HEK293 (cell line): ENCODE measurements around the gene CD93.

Experiments
- CTCF ChIP-seq: fragments of 450-650 bp; formaldehyde crosslinking; IDR thresholded peaks from 2 replicates; pipeline ENCODE4 v1.5.1; 2016; ENCODE audit warnings: missing biosample characterization, missing genetic modification characterization
- OVOL3 ChIP-seq: fragments of 450-650 bp; formaldehyde crosslinking; IDR thresholded peaks from 2 replicates; pipeline ENCODE4 v1.5.1; 2016; ENCODE audit warnings: missing biosample characterization, missing genetic modification characterization
- SP2 ChIP-seq: fragments of 450-650 bp; formaldehyde crosslinking; IDR thresholded peaks from 2 replicates; pipeline ENCODE4 v1.5.1; 2016; ENCODE audit warnings: missing biosample characterization, missing genetic modification characterization
- ZNF19 ChIP-seq: fragments of 450-650 bp; formaldehyde crosslinking; IDR thresholded peaks from 2 replicates; pipeline ENCODE4; 2016; ENCODE audit warnings: missing biosample characterization, missing genetic modification characterization, low read depth
- ZNF302 ChIP-seq: fragments of 450-650 bp; formaldehyde crosslinking; IDR thresholded peaks from 2 replicates; pipeline ENCODE4 v1.5.1; 2016; ENCODE audit warnings: missing biosample characterization, missing genetic modification characterization, low read depth
- ZNF529 ChIP-seq: fragments of 450-650 bp; formaldehyde crosslinking; IDR thresholded peaks from 2 replicates; pipeline ENCODE4 v1.5.1; 2017; ENCODE audit warnings: missing genetic modification characterization, missing biosample characterization; ENCODE audit not compliant: insufficient replicate concordance
- ZNF530 ChIP-seq: fragments of 450-650 bp; formaldehyde crosslinking; IDR thresholded peaks from 2 replicates; pipeline ENCODE4 v1.5.1; 2016; ENCODE audit warnings: low read depth, missing biosample characterization, missing genetic modification characterization
- ZNF549 ChIP-seq: fragments of 450-650 bp; IDR thresholded peaks from 2 replicates; pipeline ENCODE4 v1.5.1; 2018; ENCODE audit warnings: missing biosample characterization, missing genetic modification characterization, mild to moderate bottlenecking, inconsistent platforms, moderate library complexity

- TF ChIP-seq CTCF (no peak), SP2 (tag by site-specific recombination) (no peak), ZNF530 (tag by site-specific recombination) (no peak), ZNF529 (tag by site-specific recombination) (no peak), ZNF19 (no peak), OVOL3 (tag by site-specific recombination) (no peak), ZNF302 (tag by site-specific recombination) (no peak), ZNF549 (tag by site-specific recombination) (no peak)
These were observed 30.4 kb upstream of the CD93 start for GRCh38 chr20:23116311-23117089.
